GM06990 (cell line): ENCODE measurements around the gene C1QTNF1.

Experiments
- DNase-seq: peaks from one replicate; pipeline ENCODE4 v3.0.0-alpha.2; 2011; ENCODE audit not compliant: insufficient read length; ENCODE audit errors: extremely low read depth
- H3K27me3 ChIP-seq: replicated peaks from 2 replicates; pipeline ENCODE4 v1.6.0; 2011; ENCODE audit warnings: low read length; ENCODE audit not compliant: control insufficient read depth, insufficient read depth
- H3K36me3 ChIP-seq: 2 replicates; pipeline ENCODE4 v1.5.1; 2011; ENCODE audit warnings: low read length; ENCODE audit not compliant: control insufficient read depth, insufficient read depth
- H3K4me3 ChIP-seq: replicated peaks from 2 replicates; pipeline ENCODE4 v1.5.1; 2011; ENCODE audit warnings: low read depth, mild to moderate bottlenecking, control low read depth, low read length
- TF ChIP-seq, protein P1 (sequence below): IDR thresholded peaks from 2 replicates; pipeline ENCODE4 v1.5.1; 2011; ENCODE audit warnings: low read length, control low read depth, mild to moderate bottlenecking, inconsistent platforms; ENCODE audit not compliant: insufficient read depth, poor library complexity, severe bottlenecking

Gene C1QTNF1

GRCh38 chr17:79079421-79080200 lies 55.6 kb downstream of the C1QTNF1 start:
- no peak for DNase-seq
- TF ChIP-seq, protein P1, sequence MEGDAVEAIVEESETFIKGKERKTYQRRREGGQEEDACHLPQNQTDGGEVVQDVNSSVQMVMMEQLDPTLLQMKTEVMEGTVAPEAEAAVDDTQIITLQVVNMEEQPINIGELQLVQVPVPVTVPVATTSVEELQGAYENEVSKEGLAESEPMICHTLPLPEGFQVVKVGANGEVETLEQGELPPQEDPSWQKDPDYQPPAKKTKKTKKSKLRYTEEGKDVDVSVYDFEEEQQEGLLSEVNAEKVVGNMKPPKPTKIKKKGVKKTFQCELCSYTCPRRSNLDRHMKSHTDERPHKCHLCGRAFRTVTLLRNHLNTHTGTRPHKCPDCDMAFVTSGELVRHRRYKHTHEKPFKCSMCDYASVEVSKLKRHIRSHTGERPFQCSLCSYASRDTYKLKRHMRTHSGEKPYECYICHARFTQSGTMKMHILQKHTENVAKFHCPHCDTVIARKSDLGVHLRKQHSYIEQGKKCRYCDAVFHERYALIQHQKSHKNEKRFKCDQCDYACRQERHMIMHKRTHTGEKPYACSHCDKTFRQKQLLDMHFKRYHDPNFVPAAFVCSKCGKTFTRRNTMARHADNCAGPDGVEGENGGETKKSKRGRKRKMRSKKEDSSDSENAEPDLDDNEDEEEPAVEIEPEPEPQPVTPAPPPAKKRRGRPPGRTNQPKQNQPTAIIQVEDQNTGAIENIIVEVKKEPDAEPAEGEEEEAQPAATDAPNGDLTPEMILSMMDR, result no peak
- Histone ChIP-seq H3K36me3 (peaks cover 19% of the 10 kb centered on the region), H3K4me3 (no peak overlapping the region), H3K27me3 (no peaks in the 10 kb centered on the region)

DNA sequence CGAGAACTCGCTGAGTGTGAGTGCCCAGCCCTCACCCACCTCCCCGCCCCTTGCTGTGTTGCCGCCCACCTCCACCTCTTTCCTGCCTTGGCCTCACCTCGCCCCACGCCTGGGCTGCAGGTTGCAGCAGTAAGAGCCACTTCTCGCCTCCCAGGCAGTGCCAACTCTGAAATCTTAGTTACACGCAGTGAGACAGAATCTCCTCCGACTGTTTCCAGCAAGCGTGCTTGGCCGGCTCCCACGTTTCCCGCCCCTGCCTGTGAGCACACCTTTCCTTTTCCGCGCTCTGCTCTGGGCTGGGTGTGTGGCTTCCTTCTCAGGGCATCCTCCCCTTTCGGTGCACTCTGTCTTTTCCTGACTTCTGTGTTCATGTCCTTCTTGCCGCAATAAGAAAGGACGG lies 56.4 kb downstream of the C1QTNF1 start:
- DNase-seq, result no peak
- Histone ChIP-seq H3K27me3 (no peaks in the 10 kb centered on the region), H3K4me3 (no peak overlapping the region), H3K36me3 (peaks cover 22% of the 10 kb centered on the region)
- TF ChIP-seq, protein P1, result no peak

DNA sequence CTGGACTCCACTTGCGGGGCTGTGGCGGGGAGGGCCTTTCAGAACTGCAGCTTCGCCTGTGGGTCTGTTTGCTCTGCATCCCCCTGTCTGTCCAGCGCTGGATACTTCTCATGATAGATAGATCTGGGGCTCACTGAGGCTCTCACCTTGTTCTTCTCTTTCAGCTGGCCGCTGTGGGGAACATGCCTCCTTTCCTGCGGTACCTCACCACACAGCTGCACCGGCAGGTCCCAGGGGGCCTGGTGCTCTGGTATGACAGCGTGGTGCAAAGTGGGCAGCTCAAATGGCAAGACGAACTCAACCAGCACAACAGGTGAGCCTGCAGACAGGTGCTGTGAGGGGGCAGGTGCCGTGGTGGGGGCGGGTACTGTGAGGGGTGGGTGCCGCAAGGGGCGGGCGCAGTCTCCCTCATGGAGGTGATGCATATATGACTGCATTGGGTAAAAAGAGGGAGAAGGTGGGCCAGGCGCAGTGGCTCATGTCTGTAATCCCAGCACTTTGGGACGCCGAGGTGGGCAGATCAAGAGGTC lies 56.9 kb downstream of the C1QTNF1 start:
- no peak for DNase-seq
- TF ChIP-seq, protein P1, result no peak
- no peaks in the 10 kb centered on the region for H3K27me3 ChIP-seq

GRCh38 chr17:79081571-79082276 lies 57.8 kb downstream of the C1QTNF1 start:
- Histone ChIP-seq H3K27me3 (no peaks in the 10 kb centered on the region), H3K4me3 (no peak overlapping the region), H3K36me3 (peaks cover 22% of the 10 kb centered on the region)
- DNase-seq, result no peak
- TF ChIP-seq, protein P1, result no peak

More for the DNA sequence above, 56.9 kb downstream of the C1QTNF1 start:
- H3K4me3 ChIP-seq, result no peak overlapping the region
- H3K36me3 ChIP-seq, result peaks cover 22% of the 10 kb centered on the region

GRCh38 chr17:79082311-79083190 lies 58.6 kb downstream of the C1QTNF1 start:
- TF ChIP-seq, protein P1, result peak; percentile 83
- DNase-seq, result no peak
- no peak overlapping the region for H3K4me3 ChIP-seq
- no peaks in the 10 kb centered on the region for H3K27me3 ChIP-seq
- H3K36me3 ChIP-seq, result peaks cover 22% of the 10 kb centered on the region
